ENCODE results near the gene UBE2K. TPM values are rescaled to one million over a fixed set of nuclear protein-coding genes. Genes with fewer than 3 reads are reported as not detected.
A peak's percentile ranks its signal among the peaks of the same experiment; 100 is the strongest.
"Not testable (repeated sequence)": the region's sequence is repeated elsewhere in the genome, so short reads cannot be mapped to it uniquely, and the experiment has no call there.

The UBE2K gene
- total RNA-seq, 1 experiment from 2014 or later: 126 TPM

- Histone ChIP-seq H3K27me3 (ENCODE audit: insufficient read depth, low read length) (no peaks in the 10 kb centered on the region), H3K4me3 (replicated peaks in 1 of 2; ENCODE audit: low read depth in 1 of 2, low read length in 2 of 2) (no peak overlapping the region), H3K36me3 (ENCODE audit: control insufficient read depth in 1 of 2, insufficient read depth in 2 of 2, low read length in 2 of 2) (peaks cover 13 to 17% of the 10 kb centered on the region in 2 experiments; a peak in 3 of 4 replicates), H3K27ac (ENCODE audit: low read depth, low read length) (no peak overlapping the region), H2AFZ (ENCODE audit: low read depth, low read length, poor library complexity, severe bottlenecking) (no peak overlapping the region), H3K4me2 (ENCODE audit: low read length) (no peak overlapping the region), H4K20me1 (ENCODE audit: insufficient read depth) (no peaks in the 10 kb centered on the region), H3K9me2 (ENCODE audit: insufficient read depth) (no peaks in the 10 kb centered on the region), H3K9ac (ENCODE audit: low read length) (no peak overlapping the region), H3K9me3 (ENCODE audit: control insufficient read depth in 1 of 2, insufficient read depth in 1 of 2, low read depth in 1 of 2, low read length in 2 of 2) (no peaks in the 10 kb centered on the region), H3K4me1 (ENCODE audit: control insufficient read depth in 1 of 2, insufficient read depth in 2 of 2, low read length in 2 of 2) (no peaks in the 10 kb centered on the region), H3K79me2 (ENCODE audit: insufficient read depth, low read length) (peaks cover 29% of the 10 kb centered on the region)
- CTCF ChIA-PET: no interaction called here
- BruUV-seq (replicated peaks): no TSS peak
- no peak for TF ChIP-seq SP1 (IDR thresholded peaks at IDR 0.05; ENCODE audit: low read depth)
- no peak for TF ChIP-seq POLR2A (IDR thresholded peaks at IDR 0.05; ENCODE audit: borderline replicate concordance, extremely low read depth, insufficient read depth, insufficient read length)
- no peak for TF ChIP-seq CTCF (IDR thresholded peaks at IDR 0.05 in 2 of 3, conservative IDR thresholded peaks at IDR 0.05 in 1 of 3; ENCODE audit: borderline replicate concordance in 1 of 3, insufficient read depth in 1 of 3, low read depth in 2 of 3, low read length in 2 of 3)
- no peak for TF ChIP-seq ELF1 (IDR thresholded peaks at IDR 0.05; ENCODE audit: borderline replicate concordance, low read depth)
- no peak for TF ChIP-seq ATF3 (IDR thresholded peaks at IDR 0.05)
- TF ChIP-seq FOSL1 (IDR thresholded peaks at IDR 0.05; ENCODE audit: low read depth): no peak
- TF ChIP-seq EZH2 (IDR thresholded peaks at IDR 0.05): no peak
- intact Hi-C loops (cut with micrococcal nuclease): no loop called here
- POLR2A ChIA-PET: no interaction called here
- RAD21 ChIA-PET (ENCODE audit: low non-redundant PET in 1 of 2, low total read pairs in 2 of 2, uncharacterized antibody in 2 of 2, unreplicated experiment in 2 of 2): no interaction called here
- DNase-seq (ENCODE audit: low read depth, low spot score): no peak
- ATAC-seq: peak; percentile 37; the same call in 1 of the 2 replicates
Observed at GRCh38 chr4:39770969-39771724, 73.2 kb downstream of the UBE2K start.

GRCh38 chr4:39781988-39782387 is 84.1 kb downstream of the UBE2K start:
- POLR2A ChIA-PET; CTCF ChIA-PET; H3K9ac ChIP-seq (ENCODE audit: low read length); ATAC-seq; H3K9me3 ChIP-seq (ENCODE audit: control insufficient read depth in 1 of 2, insufficient read depth in 1 of 2, low read depth in 1 of 2, low read length in 2 of 2); RAD21 ChIA-PET (ENCODE audit: low non-redundant PET in 1 of 2, low total read pairs in 2 of 2, uncharacterized antibody in 2 of 2, unreplicated experiment in 2 of 2); H3K9me2 ChIP-seq (ENCODE audit: insufficient read depth); intact Hi-C loops (cut with micrococcal nuclease); H3K4me3 ChIP-seq (replicated peaks in 1 of 2; ENCODE audit: low read depth in 1 of 2, low read length in 2 of 2); H2AFZ ChIP-seq (ENCODE audit: low read depth, low read length, poor library complexity, severe bottlenecking); H3K79me2 ChIP-seq (ENCODE audit: insufficient read depth, low read length); H3K27me3 ChIP-seq (ENCODE audit: insufficient read depth, low read length); H3K4me2 ChIP-seq (ENCODE audit: low read length); H3K27ac ChIP-seq (ENCODE audit: low read depth, low read length); BruUV-seq (replicated peaks); H4K20me1 ChIP-seq (ENCODE audit: insufficient read depth); DNase-seq (ENCODE audit: low read depth, low spot score); H3K4me1 ChIP-seq (ENCODE audit: control insufficient read depth in 1 of 2, insufficient read depth in 2 of 2, low read length in 2 of 2): not testable (repeated sequence)
- H3K36me3 ChIP-seq (ENCODE audit: control insufficient read depth in 1 of 2, insufficient read depth in 2 of 2, low read length in 2 of 2): peaks cover 14 to 15% of the 10 kb centered on the region in 2 experiments
